Stimulated activated CD8-positive, alpha-beta memory T cell treated with anti-CD3 and anti-CD28 coated beads, Interleukin-7, amount 100 ng/mL, for 48 hours (primary cell): ENCODE data around the gene PRRT4.

Experiments used
- DNase-seq, 2 donors: peaks; one replicate each; pipeline ENCODE4 v3.0.0-alpha.2; 2020; ENCODE audit warnings: low read depth in 1 of 2; ENCODE audit errors: extremely low read depth in 1 of 2

The PRRT4 gene

DNA sequence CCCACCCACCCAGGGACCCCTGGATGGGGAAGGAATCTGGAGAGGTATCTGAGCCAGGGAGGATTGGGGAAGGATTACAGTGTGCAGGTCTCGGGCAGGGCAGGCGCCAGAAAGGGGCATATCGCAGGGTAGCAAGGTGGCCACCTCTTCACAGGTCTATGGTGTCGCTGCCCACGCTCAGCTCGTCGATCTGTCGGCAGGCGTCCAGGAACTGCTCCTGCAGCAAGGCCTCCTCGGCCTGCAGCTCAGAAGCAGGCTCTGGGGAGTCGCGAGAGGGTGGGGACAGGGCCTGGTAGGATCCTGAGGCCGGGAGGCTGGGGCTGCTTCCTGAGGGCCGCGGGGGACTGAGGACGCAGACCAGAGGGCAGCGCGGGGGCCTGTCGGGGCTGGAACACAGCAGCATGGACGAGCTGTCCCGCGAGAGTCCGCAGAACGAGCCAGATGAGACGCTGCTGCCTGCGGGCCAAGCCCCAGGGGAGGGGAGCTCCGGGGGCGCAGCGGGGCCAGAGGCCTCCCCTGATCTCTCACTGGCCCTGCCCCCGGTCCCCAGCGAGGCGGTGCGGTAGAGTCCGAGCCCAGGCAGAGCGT lies 10.7 kb downstream of the PRRT4 start:
- no peak for DNase-seq

DNA sequence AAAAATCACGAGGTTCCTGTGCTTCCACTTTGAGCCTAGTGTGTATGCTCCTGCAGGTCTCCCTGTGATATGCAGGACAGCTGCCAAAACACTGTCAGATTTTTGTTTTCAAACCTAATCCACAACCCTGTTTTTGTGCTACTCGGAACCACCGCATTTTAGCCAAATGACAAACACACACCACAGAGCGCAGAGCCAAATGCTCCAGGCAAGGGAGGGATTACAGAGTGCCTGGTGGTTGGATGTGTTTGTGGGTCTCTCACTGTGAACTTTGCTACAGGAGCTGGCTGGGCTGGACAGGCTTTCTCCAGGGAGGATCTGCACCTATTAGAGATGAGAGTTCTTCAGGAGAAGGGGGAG lies 12.0 kb downstream of the PRRT4 start:
- no peak for DNase-seq

DNA sequence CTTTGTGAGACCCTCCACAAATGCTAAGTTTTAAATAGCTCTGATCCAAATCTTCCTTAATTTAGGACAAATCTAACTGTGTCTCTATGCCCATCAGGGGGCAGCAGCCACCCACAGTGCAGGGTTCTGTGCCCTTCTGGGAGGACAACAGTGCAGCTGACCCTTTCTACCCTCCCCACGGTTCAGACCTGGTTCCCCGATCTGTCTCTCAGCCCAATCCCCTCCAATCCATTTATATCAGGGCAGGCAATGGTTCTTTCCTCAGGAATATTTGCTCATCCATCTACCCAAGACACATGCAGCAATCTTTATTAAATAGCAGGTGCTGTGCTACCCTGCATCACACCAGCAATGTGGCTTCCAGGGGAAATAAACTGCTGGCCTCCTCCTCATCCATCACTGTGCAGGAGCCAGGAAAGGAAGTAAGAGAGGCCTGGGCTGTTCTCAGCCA lies 13.8 kb downstream of the PRRT4 start:
- DNase-seq: no peak

DNA sequence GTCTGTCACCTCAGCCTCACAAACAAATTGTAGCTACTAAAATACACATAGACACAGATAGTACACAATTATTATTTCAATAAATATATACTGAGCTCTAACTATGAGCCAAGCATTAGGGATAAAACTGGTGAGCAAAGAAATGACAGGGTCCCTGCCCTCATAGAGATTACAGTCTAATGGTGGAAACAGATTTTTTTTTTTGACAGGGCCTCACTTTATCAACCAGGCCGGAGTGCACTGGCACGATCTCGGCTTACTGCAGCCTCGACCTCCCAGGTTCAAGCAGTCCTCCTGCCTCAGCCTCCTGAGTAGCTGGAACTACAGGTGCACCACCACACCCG lies 17.1 kb downstream of the PRRT4 start:
- no peak for DNase-seq

DNA sequence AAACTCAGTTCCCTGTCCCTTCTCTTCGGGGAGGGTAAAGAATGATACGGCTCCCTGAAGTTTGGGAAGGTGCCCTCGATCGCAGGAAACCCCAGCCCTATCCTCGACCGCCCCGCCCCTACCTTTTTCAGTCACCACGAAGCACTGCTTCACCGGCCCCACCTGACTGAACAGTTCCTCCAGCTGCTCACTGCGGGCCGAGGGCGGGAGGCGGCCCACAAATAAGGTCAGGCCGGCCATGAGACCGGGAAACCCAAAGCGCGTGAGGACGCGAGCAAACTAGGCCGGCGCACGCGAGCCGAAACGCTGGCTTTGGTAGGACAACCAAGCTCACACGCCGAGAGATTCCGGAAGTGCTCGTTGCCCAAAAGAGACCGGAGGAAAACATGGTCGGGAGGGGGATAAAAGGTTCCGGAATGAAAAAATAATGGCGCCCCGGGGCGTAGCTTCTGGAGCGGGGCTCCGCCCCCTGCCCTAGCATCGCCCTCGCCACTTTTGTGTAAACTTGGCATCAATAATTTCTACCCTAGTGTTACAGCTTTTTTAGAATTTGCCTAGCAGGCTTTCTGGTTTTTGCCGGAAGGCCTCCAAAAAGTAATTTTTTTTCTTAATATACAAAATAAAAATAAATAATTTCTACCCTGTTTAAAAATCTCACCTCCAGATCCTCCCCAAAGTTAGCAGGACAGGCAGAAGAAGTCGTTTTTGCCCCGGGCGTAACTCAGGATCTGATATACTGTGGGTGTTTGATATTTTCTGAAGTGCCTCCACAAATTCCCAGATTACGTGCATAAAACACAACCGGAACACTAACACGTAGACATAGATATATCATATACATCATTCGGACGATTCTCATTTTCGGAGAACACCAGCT lies 17.7 kb downstream of the PRRT4 start, which contains the start of gene RBM28:
Gene RBM28, minus strand, starts transcription at position 355 of the 877 bp plus-strand sequence. Its CDS starts 115 bp downstream, at position 240.
- DNase-seq: peak; percentile 56 to 73

DNA sequence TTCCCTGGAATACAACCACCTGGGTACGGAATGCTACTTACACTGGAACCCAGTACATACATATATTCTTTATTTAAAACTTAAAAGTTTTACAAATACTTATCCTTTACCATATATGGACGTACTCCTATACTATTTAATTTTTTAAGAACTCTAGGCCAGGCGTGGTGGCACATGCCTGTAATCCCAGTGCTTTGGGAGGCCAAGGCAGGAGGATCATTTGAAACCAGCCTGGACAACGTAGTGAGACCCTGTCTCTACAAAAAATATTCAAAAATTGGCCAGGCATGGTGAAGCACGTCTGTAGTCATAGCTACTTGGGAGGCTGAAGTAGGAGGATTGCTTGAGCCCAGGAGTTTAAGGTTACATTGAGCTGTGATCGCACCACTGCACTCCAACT lies 19.8 kb downstream of the PRRT4 start:
- no peak for DNase-seq

DNA sequence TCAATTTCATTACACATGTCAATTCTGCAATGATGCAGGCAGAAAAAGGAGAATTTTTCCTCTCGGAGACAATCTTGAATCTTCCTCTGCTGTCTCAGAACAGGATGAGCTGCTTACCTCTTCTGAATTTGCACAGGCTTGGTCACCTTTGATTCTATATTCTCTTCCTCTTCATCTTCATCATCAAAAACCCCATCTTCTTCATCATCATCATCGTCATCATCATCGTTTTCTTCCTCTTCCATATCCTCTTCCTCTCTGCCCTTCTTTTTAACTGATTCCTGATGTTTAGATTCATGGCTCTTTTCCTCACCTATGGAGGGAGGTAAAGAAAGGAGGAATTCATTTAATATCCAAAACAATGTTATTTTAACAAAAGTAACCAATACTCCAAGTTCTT lies 25.8 kb downstream of the PRRT4 start:
- DNase-seq: no peak

DNA sequence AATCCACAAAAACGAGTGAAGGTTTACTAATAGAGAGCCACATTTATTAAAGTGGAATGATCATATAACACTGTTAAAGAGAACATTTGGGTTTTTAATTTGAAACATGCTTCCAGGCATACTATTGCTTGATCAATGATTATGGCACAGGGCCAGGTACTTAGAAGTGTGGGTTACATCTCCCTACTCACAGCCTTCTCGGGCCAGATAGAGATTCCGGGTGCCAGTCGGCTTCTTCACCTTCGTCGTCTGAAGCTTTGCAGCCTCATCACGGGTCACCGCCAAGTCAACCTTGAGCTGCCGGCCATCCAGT lies 37.2 kb downstream of the PRRT4 start:
- DNase-seq: no peak

DNA sequence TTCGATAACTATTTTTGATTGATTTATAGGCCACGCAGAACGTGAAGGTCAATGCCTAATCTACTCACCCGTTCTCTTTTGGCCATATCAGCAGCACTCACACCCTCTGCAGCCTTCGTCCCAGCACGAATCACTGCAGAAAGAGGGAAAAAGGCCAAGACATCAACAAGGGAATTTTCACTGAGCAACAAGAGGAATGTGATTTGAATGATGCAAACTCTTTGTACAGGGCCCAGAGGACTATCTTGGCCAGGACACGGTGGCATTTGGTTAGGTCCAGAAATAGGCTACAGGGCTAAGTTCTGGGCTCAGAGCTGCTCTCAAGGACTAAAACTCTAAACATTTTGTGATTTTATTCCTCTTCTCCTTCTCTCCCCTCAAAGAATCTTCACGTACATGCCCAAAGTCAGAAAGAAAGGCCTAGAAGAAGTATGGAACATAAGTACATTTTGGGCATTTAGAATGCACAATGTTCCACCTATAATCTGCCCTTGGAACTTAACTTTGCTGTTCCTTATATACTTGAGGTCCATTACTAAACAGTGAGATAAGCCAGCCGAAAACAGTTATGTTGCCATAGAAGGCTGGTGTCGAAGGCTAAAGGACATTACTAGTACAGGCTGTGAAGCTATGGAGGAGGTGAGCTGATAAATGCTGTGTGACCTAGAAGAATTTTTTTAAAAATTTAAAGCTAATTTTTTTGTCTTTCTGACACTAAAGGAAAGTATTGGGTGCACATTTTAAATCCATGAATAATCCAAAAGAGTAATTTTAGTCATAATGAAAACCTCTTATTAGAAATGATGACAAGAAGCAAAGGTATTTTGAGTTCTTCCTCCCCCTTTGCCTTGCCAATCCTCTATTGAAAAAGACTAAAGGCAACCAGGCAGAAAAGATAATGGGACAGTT lies 37.8 kb downstream of the PRRT4 start:
- no peak for DNase-seq

DNA sequence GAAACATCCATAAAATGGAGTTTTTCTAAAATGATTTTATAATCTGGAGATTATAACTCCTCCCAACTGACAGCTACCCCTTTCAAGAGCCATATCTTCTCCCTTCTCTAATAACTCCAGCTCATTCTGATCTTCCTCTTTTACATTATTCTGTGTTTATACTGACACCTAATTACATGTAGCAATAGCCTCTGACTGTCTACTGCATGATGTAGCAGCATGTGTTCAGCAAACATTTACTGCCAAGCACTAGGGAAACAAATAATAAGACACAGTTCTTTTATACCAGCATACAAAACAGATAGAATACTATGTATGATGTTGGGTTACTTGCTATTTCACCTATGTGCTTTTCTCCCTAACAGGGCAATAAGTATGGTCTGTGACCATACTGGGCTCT lies 38.5 kb downstream of the PRRT4 start:
- DNase-seq: no peak

DNA sequence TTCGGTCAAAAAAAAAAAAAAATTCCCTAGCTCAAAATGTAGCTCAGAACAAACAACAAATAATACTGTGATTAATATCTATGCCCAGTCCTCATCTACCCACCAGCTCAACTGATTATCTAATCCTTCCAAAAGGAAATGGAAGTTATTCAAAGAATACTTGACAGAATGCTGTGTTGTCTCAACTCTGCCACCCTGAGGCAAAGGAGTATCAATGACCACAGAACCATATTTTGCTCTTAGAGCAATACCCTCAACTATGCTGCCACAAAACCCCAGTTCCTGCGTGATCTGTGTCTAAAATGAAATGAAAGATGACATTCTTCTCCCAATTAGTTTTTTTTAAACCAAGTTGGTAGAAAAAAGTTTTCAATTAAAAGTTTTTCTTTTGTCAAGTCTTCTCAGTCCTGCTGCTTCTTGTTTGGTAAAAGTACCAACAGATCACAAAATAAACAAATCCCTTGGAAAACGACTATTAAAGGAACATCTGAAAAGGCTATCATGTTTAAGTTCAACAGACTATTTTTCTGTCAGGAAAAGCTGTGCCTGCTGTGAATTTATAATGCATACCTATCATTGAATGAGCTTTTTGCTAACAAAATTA lies 39.3 kb downstream of the PRRT4 start:
- peak in 1 of 2 donors; percentile 11 for DNase-seq

DNA sequence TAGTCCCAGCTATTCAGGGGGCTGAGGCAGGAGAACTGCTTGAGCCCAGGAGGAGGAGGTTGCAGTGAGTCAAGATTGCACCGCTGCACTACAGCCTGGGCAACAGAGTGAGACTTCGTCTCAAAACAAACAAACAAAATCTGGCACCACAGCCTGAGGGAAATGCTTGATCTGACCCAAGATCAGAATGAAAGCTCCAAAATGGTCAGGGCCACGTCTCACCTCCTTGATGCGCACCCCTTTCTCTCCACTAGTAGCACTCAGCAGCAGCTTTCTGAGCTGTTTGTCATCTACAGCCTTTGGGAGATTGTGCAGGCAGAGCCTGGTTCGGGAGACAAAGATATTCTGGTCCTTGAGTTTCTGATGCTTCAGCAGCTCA lies 40.5 kb downstream of the PRRT4 start:
- no peak for DNase-seq

DNA sequence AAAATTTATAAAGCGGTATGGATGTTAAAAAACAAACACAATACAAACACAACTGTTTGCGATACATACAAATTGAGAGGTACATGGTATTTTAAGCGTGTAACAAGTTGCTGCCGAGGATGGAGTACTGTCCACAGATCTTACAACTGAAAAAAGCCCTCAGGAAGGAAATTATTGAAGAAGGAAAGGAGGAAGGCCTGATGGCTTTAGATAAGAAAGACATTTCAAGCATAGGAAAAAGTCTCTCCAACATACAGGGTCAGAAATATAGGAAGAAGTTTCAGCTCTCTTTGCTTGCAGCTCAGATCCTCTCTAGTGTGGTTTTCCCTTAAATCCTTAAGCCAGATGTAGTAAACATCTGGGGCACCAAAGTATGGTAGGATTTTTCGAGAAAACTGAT lies 42.8 kb downstream of the PRRT4 start:
- DNase-seq: no peak

DNA sequence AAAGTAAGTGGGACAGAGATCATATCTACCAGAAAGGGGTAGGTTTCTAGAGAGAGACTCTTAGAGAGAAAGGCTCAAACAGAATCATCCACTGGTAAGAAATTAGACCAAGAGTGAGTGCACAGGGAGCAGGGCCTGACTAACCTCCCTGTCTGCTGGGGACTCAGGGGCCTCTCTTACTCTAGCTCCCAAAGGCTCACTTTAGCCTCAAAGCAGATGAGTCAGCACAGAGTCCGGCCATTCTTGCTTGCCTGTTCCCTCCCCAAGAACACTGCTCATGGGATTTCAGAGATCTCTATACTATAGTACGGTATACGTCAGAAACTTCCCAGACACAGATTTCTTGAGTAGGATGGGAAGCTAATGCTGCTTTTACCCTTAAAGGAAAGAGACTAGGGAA lies 50.5 kb downstream of the PRRT4 start:
- DNase-seq: no peak

DNA sequence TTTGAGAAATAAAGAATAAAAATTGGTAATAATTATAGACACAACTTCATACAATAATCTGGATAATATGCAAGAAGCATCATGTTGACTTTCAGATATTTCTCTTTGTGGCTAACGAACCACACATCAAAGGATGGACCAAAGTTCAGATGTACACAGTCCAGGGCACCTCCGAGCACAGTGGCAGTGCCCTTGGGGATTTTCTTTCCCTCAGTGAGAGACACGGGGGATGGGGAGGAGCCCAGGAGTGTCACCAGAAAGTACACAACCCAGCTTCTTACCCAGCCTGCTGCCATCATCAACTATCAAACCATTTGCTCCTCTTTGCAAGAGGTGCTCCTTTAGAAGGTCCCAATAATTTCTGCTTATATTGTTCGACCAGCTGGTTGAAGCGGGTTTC lies 51.0 kb downstream of the PRRT4 start:
- no peak for DNase-seq

DNA sequence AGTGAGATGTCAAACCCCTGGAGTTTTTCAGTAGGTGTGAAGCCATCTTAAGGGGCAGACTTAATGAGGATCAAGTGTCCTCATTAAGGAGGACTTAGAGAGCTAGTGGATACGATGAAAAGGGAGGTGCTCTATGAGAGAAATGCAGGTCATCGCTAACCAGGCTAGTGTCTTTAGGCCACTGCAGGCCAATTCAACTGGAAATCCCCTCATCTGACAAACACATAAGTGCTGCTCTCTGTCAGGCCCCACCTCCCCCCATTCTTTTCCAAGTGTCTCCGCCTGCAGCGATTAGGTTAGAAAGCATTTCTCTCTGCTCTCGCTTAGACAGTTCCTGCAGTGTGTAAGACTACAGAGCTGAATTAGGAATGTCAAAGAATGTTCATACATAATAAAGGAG lies 51.5 kb downstream of the PRRT4 start:
- DNase-seq: no peak

DNA sequence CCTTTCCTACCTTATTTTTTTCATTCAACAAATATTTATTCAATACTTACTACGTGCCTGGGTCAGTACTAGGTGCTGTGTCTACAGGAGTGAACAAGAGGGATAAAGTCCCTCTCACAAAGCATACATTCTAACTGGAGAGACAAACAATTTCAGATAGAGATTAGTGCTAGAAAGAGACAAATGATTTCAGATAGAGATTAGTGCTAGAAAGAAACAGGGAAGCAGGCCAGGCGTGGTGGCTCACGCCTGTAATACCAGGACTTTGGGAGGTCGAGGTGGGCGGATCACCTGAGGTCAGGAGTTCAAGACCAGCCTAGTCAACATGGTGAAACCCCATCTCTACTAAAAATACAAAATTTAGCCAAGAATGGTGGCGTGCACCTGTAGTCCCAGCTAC lies 52.4 kb downstream of the PRRT4 start:
- DNase-seq: no peak

DNA sequence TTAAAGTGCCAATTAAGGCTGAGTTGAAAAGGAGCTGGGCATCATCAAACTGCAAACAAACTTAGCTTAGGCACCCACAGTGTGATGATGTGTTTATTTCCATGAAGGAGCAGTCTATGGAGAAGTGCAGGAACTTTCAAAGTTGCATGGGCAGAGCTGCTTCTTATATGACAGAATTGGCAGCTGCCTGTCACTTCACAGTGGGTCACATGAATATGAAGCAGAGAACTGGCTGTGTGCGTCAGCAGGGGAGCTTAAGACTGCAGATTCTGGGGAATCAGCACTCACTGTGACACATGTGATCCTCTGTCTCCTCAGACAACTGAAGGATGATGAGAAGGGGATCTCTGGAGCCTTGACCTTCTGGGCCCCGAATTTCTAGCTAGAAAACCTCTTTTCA lies 54.4 kb downstream of the PRRT4 start:
- no peak for DNase-seq

DNA sequence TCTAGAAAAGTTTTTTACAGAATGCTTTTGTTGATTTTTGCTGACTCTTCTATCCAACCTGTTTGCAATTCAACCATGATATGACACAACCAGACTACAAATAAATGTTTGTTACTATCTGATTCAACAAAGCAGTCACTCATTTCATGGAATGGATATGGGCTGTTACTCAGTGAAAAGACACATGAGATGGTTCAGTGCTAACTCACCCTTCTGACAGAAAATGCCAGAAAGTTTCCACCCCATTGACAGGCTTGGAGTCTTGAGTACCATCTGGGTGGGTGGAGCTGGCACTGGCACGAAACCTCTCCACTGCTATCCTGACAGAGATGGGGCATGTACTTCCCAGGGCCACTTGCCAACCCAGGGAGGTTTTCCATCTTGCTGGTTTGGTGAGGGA lies 57.3 kb downstream of the PRRT4 start:
- no peak for DNase-seq

DNA sequence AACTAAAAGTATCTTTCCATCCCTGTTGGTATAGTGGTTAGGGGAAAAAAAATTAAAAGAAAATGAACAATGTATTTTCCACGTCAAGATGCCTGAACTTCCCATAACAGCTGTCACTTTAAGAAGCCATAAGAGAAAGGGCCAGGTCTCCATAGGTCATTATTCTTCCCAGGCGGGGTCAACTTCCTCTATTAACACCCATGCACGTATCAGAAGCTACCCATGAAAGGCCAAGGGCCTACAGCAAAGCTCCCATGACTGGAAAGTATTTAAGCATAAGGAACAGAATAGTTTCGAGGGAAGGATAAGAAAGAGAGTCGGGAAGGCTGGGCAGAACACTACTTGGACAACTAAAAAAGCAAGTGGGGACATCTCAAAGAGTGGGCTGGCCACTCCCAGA lies 57.8 kb downstream of the PRRT4 start:
- no peak for DNase-seq

DNA sequence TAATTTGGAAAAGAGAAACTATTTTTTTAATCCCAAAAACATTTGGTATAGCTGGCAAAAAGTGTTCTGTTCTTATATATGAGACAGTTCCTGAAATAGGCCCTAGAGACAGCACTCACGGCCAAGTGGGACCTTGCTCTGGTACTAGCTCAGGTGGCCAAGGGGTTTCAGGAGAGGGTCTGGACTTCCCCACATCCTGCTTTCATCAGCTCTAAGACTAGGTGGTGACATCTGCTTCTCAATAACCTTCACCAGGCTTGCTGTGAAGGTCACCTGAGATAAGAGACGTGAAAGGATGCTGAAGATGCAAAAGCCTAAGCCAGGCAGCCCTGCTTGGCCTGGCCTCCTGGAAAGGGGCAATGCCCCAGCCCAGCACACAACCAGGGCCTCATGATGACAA lies 58.4 kb downstream of the PRRT4 start:
- DNase-seq: no peak
